CD4-positive, CD25-positive, alpha-beta regulatory T cell (primary cell): ENCODE measurements around the gene LONRF2. TPM values are rescaled to one million over a fixed set of nuclear protein-coding genes. Genes with fewer than 3 reads are reported as not detected.
A peak's percentile ranks its signal among the peaks of the same experiment; 100 is the strongest.

ENCODE experiments used
- ATAC-seq, 2 donors: fragments of 150-1000 bp; cut with Tn5 transposase; one replicate each; pipeline ENCODE4 v1.10.0; 2021; ENCODE audit warnings: low read depth in 2 of 2, moderate number of reproducible peaks in 2 of 2, moderate library complexity in 1 of 2
- DNase-seq, 3 donors: peaks; one replicate each; pipeline versions ENCODE4 v3.0.0 to v3.0.0-alpha.2; 2012 to 2022; ENCODE audit warnings: mixed read lengths in 1 of 3
- H3K27ac ChIP-seq: one replicate; pipeline ENCODE4 v1.7.0; 2013; ENCODE audit warnings: mild to moderate bottlenecking, low read length; ENCODE audit not compliant: insufficient read depth, poor library complexity, severe bottlenecking
- H3K27me3 ChIP-seq: one replicate; pipeline ENCODE4 v1.7.0; 2013; ENCODE audit warnings: low read length; ENCODE audit not compliant: control insufficient read depth, insufficient read depth
- H3K36me3 ChIP-seq: one replicate; pipeline ENCODE4 v1.7.0; 2013; ENCODE audit warnings: mild to moderate bottlenecking, low read length, moderate library complexity; ENCODE audit not compliant: control insufficient read depth, insufficient read depth
- H3K4me1 ChIP-seq: 2 replicates; pipeline ENCODE4 v1.7.0; 2013; ENCODE audit warnings: mild to moderate bottlenecking, low read length; ENCODE audit not compliant: insufficient read depth, control insufficient read depth, poor library complexity, severe bottlenecking
- H3K4me3 ChIP-seq: one replicate; pipeline ENCODE4 v1.7.0; 2013; ENCODE audit warnings: low read depth, mild to moderate bottlenecking, low read length, moderate library complexity
- H3K9me3 ChIP-seq, 2 experiments: 1 replicate in 1 of 2; 2 replicates in 1 of 2; pipeline ENCODE4 v1.7.0; 2013; ENCODE audit warnings: low read length in 2 of 2, mild to moderate bottlenecking in 1 of 2, moderate library complexity in 1 of 2; ENCODE audit not compliant: control insufficient read depth in 2 of 2
- H3K27ac Mint-ChIP-seq, 3 donors: one replicate each; pipeline ENCODE4 v1.8.0; 2020 to 2022; ENCODE audit warnings: mild to moderate bottlenecking in 3 of 3, mixed read lengths in 3 of 3, moderate library complexity in 2 of 3
- H3K27me3 Mint-ChIP-seq: one replicate; pipeline ENCODE4 v1.8.0; 2022; ENCODE audit warnings: mild to moderate bottlenecking, mixed read lengths
- H3K36me3 Mint-ChIP-seq: one replicate; pipeline ENCODE4 v1.8.0; 2020; ENCODE audit warnings: mixed read lengths
- H3K4me1 Mint-ChIP-seq, 4 donors: one replicate each; pipeline ENCODE4 v1.8.0; 2020 to 2022; ENCODE audit warnings: mixed read lengths in 4 of 4, mild to moderate bottlenecking in 1 of 4
- H3K4me3 Mint-ChIP-seq, 4 donors: one replicate each; pipeline ENCODE4 v1.8.0; 2020 to 2022; ENCODE audit warnings: mild to moderate bottlenecking in 4 of 4, mixed read lengths in 4 of 4, moderate library complexity in 3 of 4
- H3K9me3 Mint-ChIP-seq, 7 donors: one replicate each; pipeline ENCODE4 v1.8.0; 2020 to 2022; ENCODE audit warnings: mixed read lengths in 7 of 7, mild to moderate bottlenecking in 3 of 7, moderate library complexity in 2 of 7
- polyA plus RNA-seq, 4 donors: library from polyadenylated mRNA; unstranded; fragments of 300-500 nt; fragmentation: Illumina TruSeq; gene quantifications; one replicate each; pipeline ENCODE4 v1.2.3, GENCODE V29; 2021
- total RNA-seq: library from RNA; stranded (reverse); gene quantifications from one replicate; pipeline ENCODE4 v1.2.3, GENCODE V29; 2022

LONRF2 gene
- total and polyA plus RNA-seq, 5 donors from 2014 or later, result 0.42 TPM; not detected in 4

DNA sequence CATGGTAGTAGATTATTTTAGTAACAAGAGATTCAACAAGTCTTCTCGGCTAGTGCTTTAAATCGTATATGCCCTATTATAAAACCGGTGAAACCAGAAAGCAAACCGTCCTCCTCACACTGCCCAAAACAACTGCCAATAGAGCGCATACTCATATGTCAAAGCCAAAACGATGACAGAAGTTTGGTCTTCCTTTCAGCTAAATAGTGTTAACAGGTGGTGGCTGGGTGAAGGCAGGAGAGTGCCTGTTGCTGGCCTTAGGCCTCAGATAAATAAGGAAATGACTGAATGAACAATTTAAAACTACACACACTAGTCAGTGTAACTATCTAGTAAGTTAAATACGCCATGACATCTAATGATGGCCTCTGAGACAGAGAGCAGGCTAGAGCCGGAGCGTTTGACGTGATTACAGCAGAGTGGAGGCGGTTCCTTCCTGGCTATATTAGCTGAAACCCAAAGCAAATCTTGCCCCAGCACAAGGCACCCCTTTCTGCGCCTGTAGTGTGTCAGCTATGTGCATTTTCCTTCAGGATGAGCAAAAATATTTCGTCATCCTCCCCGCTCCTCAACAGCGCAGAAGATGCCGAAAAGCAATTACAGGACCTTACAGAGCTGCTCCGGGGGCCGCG lies 1.6 kb downstream of the LONRF2 start:
- H3K9me3 ChIP-seq, result peaks cover 10 to 15% of the 10 kb centered on the region in 2 experiments
- peaks cover 0 to 19% (median 9%) of the 10 kb centered on the region in 7 donors for H3K9me3 Mint-ChIP-seq

DNA sequence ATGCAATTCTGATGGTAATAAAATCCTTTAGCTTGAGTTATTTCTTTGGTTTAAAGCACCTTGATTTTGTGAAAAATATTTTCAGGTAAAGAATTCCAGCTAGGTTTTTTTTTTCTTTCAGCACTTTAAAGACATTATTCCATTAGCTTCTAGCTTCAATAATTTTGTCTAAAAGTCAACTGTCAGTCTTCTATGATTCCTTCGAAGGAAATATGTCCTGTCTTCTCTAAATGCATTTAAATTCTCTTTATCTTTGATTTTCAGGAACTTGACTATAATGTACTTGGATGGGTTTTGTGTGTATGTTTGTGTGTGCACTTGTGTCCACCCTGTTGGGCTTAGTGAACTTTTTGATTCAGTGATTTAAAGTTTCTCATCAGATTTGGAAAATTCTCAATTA lies 4.7 kb downstream of the LONRF2 start:
- ATAC-seq, result no peak
- no peak overlapping the region for H3K27ac Mint-ChIP-seq
- H3K4me1 Mint-ChIP-seq, result peaks cover 0 to 10% (median 4%) of the 10 kb centered on the region in 4 donors
- H3K4me1 ChIP-seq, result peaks cover 3% of the 10 kb centered on the region
- H3K36me3 ChIP-seq, result no peaks in the 10 kb centered on the region
- H3K9me3 ChIP-seq, result peaks cover 10 to 15% of the 10 kb centered on the region in 2 experiments
- DNase-seq, result no peak
- H3K36me3 Mint-ChIP-seq, result peaks cover 4% of the 10 kb centered on the region
- no peak overlapping the region for H3K27ac ChIP-seq
- peaks cover 50% of the 10 kb centered on the region for H3K27me3 Mint-ChIP-seq
- no peak overlapping the region for H3K4me3 Mint-ChIP-seq
- peaks cover 0 to 19% (median 9%) of the 10 kb centered on the region in 7 donors for H3K9me3 Mint-ChIP-seq
- peaks cover 32% of the 10 kb centered on the region for H3K27me3 ChIP-seq
- no peak overlapping the region for H3K4me3 ChIP-seq

More for the DNA sequence above, 1.6 kb downstream of the LONRF2 start:
- no peak for DNase-seq
- peak overlapping the region in 1 of 3 donors; percentile 26 for H3K27ac Mint-ChIP-seq
- H3K36me3 Mint-ChIP-seq, result peaks cover 4% of the 10 kb centered on the region
- Histone ChIP-seq H3K36me3 (no peaks in the 10 kb centered on the region), H3K27me3 (peaks cover 35% of the 10 kb centered on the region), H3K27ac (no peak overlapping the region), H3K4me3 (no peak overlapping the region), H3K4me1 (peaks cover 3% of the 10 kb centered on the region)
- ATAC-seq, result no peak
- H3K4me3 Mint-ChIP-seq, result peak overlapping the region in 2 of 4 donors; percentile 68 to 73
- H3K4me1 Mint-ChIP-seq, result peaks cover 0 to 10% (median 4%) of the 10 kb centered on the region in 4 donors
- peaks cover 62% of the 10 kb centered on the region for H3K27me3 Mint-ChIP-seq

DNA sequence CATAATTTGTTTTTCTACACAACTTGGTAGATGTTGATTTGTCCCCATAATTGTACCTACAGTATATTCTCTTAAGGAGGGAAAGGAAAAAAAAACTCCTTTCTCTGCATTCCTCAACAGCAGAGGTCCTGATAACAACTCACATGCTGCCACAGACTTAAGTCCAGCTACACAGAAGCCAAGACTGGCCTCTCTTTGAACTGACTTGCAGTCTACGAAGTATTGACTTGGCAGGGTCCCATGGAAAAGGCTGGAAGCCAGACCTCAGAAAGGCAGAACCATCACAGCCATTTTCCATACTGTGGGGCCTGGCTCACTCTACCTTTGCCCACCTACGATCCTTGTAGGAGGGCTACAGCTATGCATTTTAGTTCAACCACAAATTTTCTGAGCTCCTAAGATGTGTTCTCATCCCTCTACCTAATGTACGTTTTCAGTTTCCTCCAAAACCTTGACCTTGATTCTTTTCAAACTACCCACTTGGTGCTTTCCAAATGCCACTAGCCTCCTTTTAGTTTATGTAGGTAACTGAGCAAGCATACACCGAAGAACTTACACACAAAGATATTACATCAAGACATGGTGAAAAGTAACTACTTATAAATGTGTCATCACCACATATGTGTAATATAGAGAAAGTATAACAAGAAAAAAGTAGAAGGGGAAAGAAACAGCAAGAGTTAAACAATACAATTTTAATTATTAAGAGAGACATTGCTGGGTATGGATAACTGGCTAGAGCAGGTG lies 12.2 kb downstream of the LONRF2 start:
- peaks cover 4% of the 10 kb centered on the region for H3K27me3 ChIP-seq
- Mint-ChIP-seq H3K4me3 (no peak overlapping the region), H3K9me3 (peaks cover 0 to 2% (median 0%) of the 10 kb centered on the region in 7 donors), H3K27me3 (peaks cover 26% of the 10 kb centered on the region), H3K36me3 (no peaks in the 10 kb centered on the region), H3K4me1 (no peaks in the 10 kb centered on the region), H3K27ac (no peak overlapping the region)
- no peaks in the 10 kb centered on the region for H3K4me1 ChIP-seq
- no peaks in the 10 kb centered on the region for H3K36me3 ChIP-seq
- DNase-seq (no peak), ATAC-seq (no peak)
- H3K4me3 ChIP-seq, result no peak overlapping the region
- no peak overlapping the region for H3K27ac ChIP-seq
- no peaks in the 10 kb centered on the region for H3K9me3 ChIP-seq

DNA sequence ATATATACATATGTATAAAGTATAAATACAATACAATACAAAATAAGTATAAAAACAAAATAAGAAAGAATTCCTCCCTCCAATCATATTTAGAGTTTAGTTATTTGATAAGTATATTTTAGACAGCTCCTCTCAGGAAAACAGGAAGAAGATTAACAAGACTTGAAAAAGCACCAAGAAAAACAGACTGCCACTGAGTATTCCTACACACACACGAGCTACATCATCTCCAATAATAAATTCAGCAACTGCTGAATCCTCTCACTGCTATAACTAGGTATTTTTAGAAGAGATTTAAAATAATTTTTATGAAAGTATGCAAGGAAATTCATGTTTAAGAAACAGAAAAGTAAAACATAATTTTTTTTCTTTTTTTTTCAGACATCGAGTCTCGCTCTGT lies 13.0 kb downstream of the LONRF2 start:
- Histone ChIP-seq H3K4me3 (no peak overlapping the region), H3K36me3 (no peaks in the 10 kb centered on the region), H3K27ac (no peak overlapping the region), H3K27me3 (peaks cover 5% of the 10 kb centered on the region), H3K9me3 (no peaks in the 10 kb centered on the region), H3K4me1 (no peaks in the 10 kb centered on the region)
- ATAC-seq (no peak), DNase-seq (no peak)
- peaks cover 0 to 2% (median 0%) of the 10 kb centered on the region in 7 donors for H3K9me3 Mint-ChIP-seq
- H3K4me3 Mint-ChIP-seq, result no peak overlapping the region
- no peaks in the 10 kb centered on the region for H3K36me3 Mint-ChIP-seq
- H3K27ac Mint-ChIP-seq, result no peak overlapping the region
- no peaks in the 10 kb centered on the region for H3K4me1 Mint-ChIP-seq
- peaks cover 22% of the 10 kb centered on the region for H3K27me3 Mint-ChIP-seq

DNA sequence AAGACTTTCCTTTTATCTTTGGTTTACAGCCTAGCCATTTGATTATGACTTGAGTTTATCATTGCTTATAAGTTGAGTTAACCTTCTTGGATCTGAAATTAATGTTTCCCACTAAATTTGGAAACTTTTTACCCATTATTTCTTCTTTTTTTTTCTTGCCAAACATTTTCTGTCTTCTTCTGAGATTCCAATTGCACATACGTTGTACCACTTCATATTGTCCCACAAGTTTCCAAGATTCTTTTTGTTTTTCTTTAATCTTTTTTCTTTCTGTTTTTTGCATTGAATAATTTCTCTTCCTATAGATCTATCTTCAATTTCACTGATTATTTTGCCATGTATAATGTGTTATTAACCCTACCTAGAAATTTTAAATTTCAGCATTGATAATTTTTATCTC lies 18.6 kb downstream of the LONRF2 start:
- Histone ChIP-seq H3K27me3 (peaks cover 6% of the 10 kb centered on the region), H3K4me3 (no peak overlapping the region), H3K4me1 (no peaks in the 10 kb centered on the region), H3K9me3 (no peaks in the 10 kb centered on the region), H3K27ac (no peak overlapping the region), H3K36me3 (no peaks in the 10 kb centered on the region)
- H3K36me3 Mint-ChIP-seq, result no peaks in the 10 kb centered on the region
- ATAC-seq (no peak), DNase-seq (no peak)
- H3K9me3 Mint-ChIP-seq, result peaks cover 0 to 2% (median 0%) of the 10 kb centered on the region in 7 donors
- no peak overlapping the region for H3K27ac Mint-ChIP-seq
- H3K27me3 Mint-ChIP-seq, result peaks cover 10% of the 10 kb centered on the region
- no peak overlapping the region for H3K4me3 Mint-ChIP-seq
- no peaks in the 10 kb centered on the region for H3K4me1 Mint-ChIP-seq

DNA sequence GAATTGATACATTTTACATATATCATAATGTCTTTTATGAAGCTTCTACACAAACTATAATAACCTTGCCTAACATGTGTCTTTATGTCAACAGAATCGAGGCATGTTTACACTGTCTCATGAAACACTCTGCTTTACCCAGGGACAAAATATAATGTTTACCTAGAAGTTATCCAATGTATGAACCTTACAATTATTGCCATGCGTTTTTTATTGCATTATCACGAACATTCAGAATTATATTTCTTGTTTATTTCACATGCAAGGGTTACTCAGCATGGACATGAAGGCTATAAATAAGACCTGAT lies 19.8 kb downstream of the LONRF2 start:
- H3K36me3 ChIP-seq, result no peaks in the 10 kb centered on the region
- H3K9me3 ChIP-seq, result no peaks in the 10 kb centered on the region
- peaks cover 6% of the 10 kb centered on the region for H3K27me3 ChIP-seq
- DNase-seq, result no peak
- Mint-ChIP-seq H3K9me3 (peaks cover 0 to 2% (median 0%) of the 10 kb centered on the region in 7 donors), H3K4me3 (no peak overlapping the region), H3K36me3 (no peaks in the 10 kb centered on the region), H3K4me1 (no peaks in the 10 kb centered on the region), H3K27ac (no peak overlapping the region), H3K27me3 (peaks cover 10% of the 10 kb centered on the region)
- no peak for ATAC-seq
- no peak overlapping the region for H3K27ac ChIP-seq
- H3K4me1 ChIP-seq, result no peaks in the 10 kb centered on the region
- H3K4me3 ChIP-seq, result no peak overlapping the region

DNA sequence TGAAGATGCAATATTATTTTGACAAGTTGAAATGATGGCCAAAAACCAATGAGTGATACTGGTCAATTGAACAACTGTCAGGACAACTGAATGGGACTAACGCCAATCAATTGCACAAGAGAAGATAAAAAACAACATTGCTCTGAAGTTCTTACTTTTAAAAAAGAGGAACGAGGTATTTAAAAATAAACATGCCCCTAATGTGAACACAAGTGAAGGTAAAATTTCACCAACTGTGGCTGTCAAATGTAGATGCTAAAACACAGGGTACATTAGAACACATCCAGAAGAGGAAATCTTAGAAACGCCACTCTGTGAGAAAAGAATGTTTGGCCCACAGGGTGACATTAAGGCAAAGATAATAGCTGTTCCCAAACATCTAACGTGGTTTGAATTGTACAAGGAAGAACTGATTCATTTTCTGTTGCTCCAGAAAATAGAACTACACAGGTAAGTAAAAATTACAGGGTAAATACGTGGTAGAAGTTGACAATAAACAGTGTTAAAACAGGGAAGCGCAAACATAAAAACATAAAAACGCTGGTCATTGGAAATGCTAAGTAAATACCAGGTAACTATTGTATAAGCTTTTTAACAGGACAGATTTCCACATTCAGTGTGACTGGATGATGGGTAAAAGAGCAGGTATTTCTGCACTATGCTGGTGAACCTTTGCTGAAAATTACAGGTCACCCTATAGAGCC lies 20.3 kb downstream of the LONRF2 start:
- Histone ChIP-seq H3K36me3 (no peaks in the 10 kb centered on the region), H3K4me3 (no peak overlapping the region), H3K27ac (no peak overlapping the region), H3K9me3 (no peaks in the 10 kb centered on the region), H3K27me3 (peaks cover 8% of the 10 kb centered on the region), H3K4me1 (no peaks in the 10 kb centered on the region)
- ATAC-seq (no peak), DNase-seq (no peak)
- H3K4me3 Mint-ChIP-seq, result no peak overlapping the region
- peaks cover 0 to 2% (median 0%) of the 10 kb centered on the region in 7 donors for H3K9me3 Mint-ChIP-seq
- H3K27ac Mint-ChIP-seq, result no peak overlapping the region
- no peaks in the 10 kb centered on the region for H3K36me3 Mint-ChIP-seq
- peaks cover 10% of the 10 kb centered on the region for H3K27me3 Mint-ChIP-seq
- H3K4me1 Mint-ChIP-seq, result no peaks in the 10 kb centered on the region
